WTC11 (cell line): ENCODE data around the gene PGRMC2.

Experiments
- CTCF ChIP-seq: fragments of 200-600 bp; IDR thresholded peaks from 2 replicates; pipeline ENCODE4 v1.8.0; 2022; ENCODE audit warnings: antibody characterized with exemption
- ESRRA ChIP-seq: sonication (generic); formaldehyde crosslinking; IDR thresholded peaks from 2 replicates; pipeline ENCODE4 v1.8.1; 2022; ENCODE audit warnings: mild to moderate bottlenecking, missing genetic modification reagents, borderline replicate concordance
- MAX ChIP-seq: sonication (generic); formaldehyde crosslinking; IDR thresholded peaks from 2 replicates; pipeline ENCODE4 v1.8.0; 2022; ENCODE audit warnings: mild to moderate bottlenecking, missing genetic modification reagents
- NR3C1 ChIP-seq: sonication (generic); formaldehyde crosslinking; conservative IDR thresholded peaks from 2 replicates; pipeline ENCODE4 v1.8.1; 2023; ENCODE audit warnings: low read depth, mild to moderate bottlenecking, missing genetic modification reagents
- ZNF396 ChIP-seq: fragments of 250-450 bp; sonication (Bioruptor Pico); IDR thresholded peaks from 2 replicates; pipeline ENCODE4 v1.8.0; 2021; ENCODE audit warnings: mild to moderate bottlenecking, moderate library complexity, borderline replicate concordance

- no peak for TF ChIP-seq ZNF396 (CRISPR knock-in tag)
- TF ChIP-seq MAX, result no peak
- no peak for TF ChIP-seq CTCF
- TF ChIP-seq NR3C1 (CRISPR knock-in tag), result no peak
- no peak for TF ChIP-seq ESRRA (CRISPR knock-in tag)
Measured at GRCh38 chr4:128241425-128241913, 46.1 kb downstream of the PGRMC2 start.
